Measurements from ENCODE around the gene OR2AJ1.

OR2AJ1 gene

DNA sequence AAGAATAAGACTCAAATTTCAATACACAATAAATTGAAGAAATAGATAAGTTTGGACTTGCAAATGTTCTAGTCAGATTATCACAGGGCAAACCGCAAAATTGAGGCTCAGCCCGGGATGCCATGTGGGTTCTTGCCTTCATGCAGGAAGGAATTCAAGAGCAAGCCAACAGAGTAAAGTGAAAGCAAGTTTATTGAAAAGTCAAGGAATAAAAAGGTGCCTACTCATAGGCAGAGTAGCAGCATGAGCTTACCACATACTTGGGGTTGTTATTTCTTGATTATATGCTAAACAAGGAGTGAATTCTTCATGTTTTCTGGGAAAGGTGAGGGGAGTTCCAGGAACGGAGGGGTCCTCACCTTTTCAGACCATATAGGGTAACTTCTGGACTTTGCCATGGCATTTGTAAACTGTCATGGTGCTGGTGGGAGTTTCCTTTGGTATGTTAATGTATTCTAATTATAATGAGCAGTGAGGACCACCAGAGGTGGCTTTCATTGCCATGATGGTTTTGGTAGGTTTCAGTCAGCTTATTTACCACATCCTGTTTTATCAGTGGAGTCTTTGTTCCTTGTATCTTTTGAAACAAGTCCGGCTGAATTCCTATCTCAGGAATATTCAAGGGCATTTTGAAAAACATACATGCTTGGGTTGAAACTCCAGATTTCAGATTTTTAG, 38.4 kb downstream of the OR2AJ1 start:
- no peak for DNase-seq

DNA sequence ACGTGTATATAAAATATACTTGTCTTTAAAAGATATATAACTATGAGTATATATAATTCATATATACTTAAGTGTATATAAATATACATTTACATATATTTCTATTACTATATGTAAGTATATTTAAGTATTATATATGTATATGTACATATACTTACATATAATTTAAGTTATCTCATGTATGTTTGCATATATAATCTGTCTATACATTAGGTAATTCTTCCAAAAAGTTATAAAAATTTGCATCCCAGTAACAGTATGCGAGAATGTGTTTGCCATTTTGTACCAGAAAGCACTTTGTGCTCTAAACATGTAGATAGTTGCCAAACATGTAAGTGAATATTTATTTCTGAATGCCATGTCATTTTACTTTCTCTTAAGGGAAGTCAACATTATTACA, 40.2 kb downstream of the OR2AJ1 start, which contains the start of gene OR2AK2:
OR2AK2 (plus strand) TSS at position 301 of the 400 bp plus-strand sequence. CDS start 144 bp downstream, outside the sequence.
- DNase-seq = no peak

DNA sequence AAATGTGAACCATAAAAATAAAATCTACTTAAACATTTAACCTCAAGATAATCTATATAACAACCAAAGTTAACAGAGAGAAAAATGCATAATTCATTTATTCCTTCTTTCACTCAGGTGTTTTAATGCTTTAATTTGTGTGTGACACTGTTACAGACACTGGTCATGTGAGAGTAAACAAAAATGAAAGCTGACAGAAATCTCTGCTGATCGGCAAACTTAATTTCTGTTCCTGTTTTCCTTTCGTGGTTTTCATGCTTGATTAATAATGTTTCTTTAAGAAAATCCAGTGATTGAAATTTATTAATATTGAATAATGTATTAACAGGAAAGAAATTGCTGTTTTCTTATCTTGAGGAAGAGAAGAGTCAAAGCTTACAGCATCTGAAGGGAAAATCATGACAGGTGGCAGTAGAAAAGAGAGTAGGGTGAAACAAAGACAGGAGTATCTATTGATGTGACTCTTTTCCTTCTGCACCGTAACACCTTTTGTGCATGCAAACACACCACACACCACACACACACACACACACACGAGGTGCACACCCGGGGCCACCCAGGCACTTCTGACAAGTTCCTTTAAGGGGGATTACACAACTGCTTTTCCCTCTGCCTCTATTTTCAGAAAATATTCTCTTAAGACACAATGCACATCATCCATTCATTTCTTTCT, 42.0 kb downstream of the OR2AJ1 start:
- no peak for DNase-seq

Measured in NCI-H69 (cell line).